ENCODE data around the gene DENND6A.
"Not testable (repeated sequence)": the region's sequence is repeated elsewhere in the genome, so short reads cannot be mapped to it uniquely, and the experiment has no call there.

Gene DENND6A

DNA sequence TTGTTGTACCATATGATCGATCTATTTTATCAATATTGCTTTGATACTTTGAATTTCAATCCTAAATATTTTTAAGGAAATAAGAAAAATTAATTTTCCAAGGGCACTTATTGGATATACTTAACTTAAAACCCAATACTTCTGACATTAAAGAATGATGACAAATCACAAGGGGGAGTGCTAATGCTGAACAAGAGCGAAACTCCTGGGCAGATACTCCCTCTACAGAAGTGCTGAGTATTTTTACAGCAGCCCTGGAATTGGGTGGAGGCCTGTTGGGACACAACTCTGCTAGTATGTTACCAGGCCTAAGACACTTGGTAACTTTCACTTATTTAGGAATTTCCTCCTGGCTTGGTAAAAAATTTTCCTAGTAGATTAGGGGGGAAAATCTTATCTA lies 46.2 kb downstream of the DENND6A start:
- Mint-ChIP-seq H3K27me3 (no peaks in the 10 kb centered on the region), H3K27ac (peak overlapping the region; percentile 36), H3K4me1 (ENCODE audit: low read depth) (peaks cover 16% of the 10 kb centered on the region), H3K4me3 (no peak overlapping the region), H3K9me3 (peaks cover 18% of the 10 kb centered on the region), H3K36me3 (ENCODE audit: low read depth) (peaks cover 92% of the 10 kb centered on the region)
- intact Hi-C loops (cut with micrococcal nuclease): loop anchor here (10.0 kb wide), 2 partner anchors 72 to 208 kb away; no protein-coding TSS in a partner anchor

DNA sequence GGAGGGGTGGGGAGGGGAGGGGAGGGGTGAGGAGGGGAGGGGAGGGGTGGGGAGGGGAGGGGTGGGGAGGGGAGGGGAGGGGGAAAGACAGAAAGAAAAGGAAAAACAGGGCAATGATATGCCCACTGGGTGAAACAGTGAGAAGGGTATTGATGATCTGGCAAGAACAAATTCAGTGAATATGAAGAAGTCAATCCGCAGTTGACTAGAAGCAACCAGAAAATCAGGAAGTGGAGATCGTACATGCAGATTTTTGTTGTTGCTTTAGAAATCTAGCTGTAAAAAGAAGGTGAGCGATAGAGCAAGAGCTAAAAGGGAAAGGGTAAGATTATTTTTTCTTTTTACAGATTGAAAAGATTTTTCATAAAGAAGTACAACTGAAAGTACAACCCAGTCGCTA lies 48.1 kb downstream of the DENND6A start:
- no peak overlapping the region for H3K27ac Mint-ChIP-seq
- peaks cover 91% of the 10 kb centered on the region for H3K36me3 Mint-ChIP-seq (ENCODE audit: low read depth)
- intact Hi-C loops (cut with micrococcal nuclease): loop anchor here (10.0 kb wide), 2 partner anchors 70 to 210 kb away; no protein-coding TSS in a partner anchor
- peaks cover 16% of the 10 kb centered on the region for H3K9me3 Mint-ChIP-seq
- H3K4me3 Mint-ChIP-seq: no peak overlapping the region
- H3K4me1 Mint-ChIP-seq (ENCODE audit: low read depth): peaks cover 16% of the 10 kb centered on the region
- H3K27me3 Mint-ChIP-seq: no peaks in the 10 kb centered on the region

DNA sequence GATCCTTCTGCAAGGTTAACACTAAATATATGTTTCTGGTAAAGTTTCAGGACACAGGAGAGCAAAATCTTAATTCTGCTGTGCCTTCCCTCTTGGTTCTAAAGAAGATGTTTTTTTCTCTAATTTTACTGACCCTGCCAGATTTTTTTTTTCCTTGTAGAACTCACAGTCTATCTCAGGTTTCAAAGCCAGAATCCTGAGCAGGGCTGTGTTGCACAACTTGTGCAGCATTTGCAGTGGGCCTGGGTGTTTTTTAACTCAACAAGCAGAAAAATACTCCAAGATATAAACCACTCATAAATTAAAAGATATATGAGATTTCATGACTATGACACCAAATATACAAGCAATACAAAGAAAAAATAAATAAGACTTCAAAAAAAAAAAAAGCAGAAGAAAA lies 55.5 kb downstream of the DENND6A start:
- no peaks in the 10 kb centered on the region for H3K27me3 Mint-ChIP-seq
- H3K27ac Mint-ChIP-seq: no peak overlapping the region
- no peaks in the 10 kb centered on the region for H3K9me3 Mint-ChIP-seq
- no peak overlapping the region for H3K4me3 Mint-ChIP-seq
- intact Hi-C loops (cut with micrococcal nuclease): no loop called here
- H3K36me3 Mint-ChIP-seq (ENCODE audit: low read depth): peaks cover 86% of the 10 kb centered on the region
- no peaks in the 10 kb centered on the region for H3K4me1 Mint-ChIP-seq (ENCODE audit: low read depth)

DNA sequence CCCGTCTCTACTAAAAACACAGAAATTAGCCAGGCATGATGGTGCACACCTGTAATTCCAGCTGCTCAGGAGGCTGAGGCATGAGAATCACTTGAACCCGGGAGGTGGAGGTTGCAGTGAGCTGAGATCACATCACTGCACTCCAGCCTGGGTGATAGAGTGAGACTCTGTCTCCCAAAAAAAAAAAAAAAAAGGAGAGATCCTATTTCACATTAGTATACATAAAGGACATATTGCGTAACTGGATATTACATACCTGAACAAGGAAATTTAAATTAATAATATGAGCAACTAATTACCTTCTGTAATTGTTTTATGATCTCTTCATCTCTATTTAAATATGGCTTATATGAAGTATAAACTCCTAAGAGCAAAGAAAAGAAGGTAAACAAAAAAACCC lies 58.6 kb downstream of the DENND6A start:
- H3K27me3 Mint-ChIP-seq; H3K4me1 Mint-ChIP-seq (ENCODE audit: low read depth); H3K9me3 Mint-ChIP-seq; H3K4me3 Mint-ChIP-seq; H3K27ac Mint-ChIP-seq; intact Hi-C loops (cut with micrococcal nuclease): not testable (repeated sequence)
- peaks cover 85% of the 10 kb centered on the region for H3K36me3 Mint-ChIP-seq (ENCODE audit: low read depth)

DNA sequence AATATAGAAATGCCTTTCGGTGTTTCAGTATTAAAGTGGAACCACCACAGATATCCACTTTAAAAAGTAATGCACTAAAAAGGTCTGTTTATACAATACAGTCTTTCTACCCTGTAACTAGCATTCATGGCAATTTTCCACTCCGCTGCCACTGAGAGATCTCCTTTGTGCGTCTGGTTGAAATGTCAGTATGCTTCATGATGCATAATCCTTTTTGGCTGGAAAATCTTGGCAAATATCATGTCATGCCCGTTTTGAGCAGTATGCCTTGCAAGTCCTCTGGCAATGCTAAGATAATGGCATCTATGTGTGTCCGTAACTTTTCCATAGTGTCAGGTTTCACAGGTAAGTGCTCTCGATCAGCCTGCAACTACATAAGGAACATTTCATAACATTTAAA lies 64.9 kb downstream of the DENND6A start:
- no peaks in the 10 kb centered on the region for H3K9me3 Mint-ChIP-seq
- no peaks in the 10 kb centered on the region for H3K27me3 Mint-ChIP-seq
- no peak overlapping the region for H3K4me3 Mint-ChIP-seq
- intact Hi-C loops (cut with micrococcal nuclease): no loop called here
- H3K36me3 Mint-ChIP-seq (ENCODE audit: low read depth): peaks cover 88% of the 10 kb centered on the region
- H3K4me1 Mint-ChIP-seq (ENCODE audit: low read depth): no peaks in the 10 kb centered on the region
- no peak overlapping the region for H3K27ac Mint-ChIP-seq

DNA sequence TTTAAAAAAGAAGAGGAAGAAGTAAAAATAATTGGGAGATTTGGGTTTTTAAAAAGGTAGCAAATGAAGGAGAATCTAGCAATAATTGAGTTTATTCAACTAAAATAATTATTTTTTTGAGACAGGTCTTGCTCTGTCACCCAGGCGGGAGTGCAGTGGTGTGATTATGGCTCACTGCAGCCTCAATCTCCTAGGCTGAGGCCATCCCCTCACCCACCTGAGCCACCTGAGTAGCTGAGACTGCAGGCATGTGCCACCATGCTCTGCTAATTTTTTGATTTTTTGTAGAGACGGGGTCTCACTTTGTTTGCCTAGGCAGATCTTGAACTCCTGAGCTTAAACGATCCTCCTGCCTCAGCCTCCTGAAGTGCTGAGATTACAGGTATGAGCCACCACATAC lies 68.1 kb downstream of the DENND6A start:
- intact Hi-C loops (cut with micrococcal nuclease): no loop called here
- H3K27me3 Mint-ChIP-seq: no peaks in the 10 kb centered on the region
- H3K9me3 Mint-ChIP-seq: no peaks in the 10 kb centered on the region
- no peak overlapping the region for H3K27ac Mint-ChIP-seq
- peaks cover 85% of the 10 kb centered on the region for H3K36me3 Mint-ChIP-seq (ENCODE audit: low read depth)
- H3K4me1 Mint-ChIP-seq (ENCODE audit: low read depth): no peaks in the 10 kb centered on the region
- no peak overlapping the region for H3K4me3 Mint-ChIP-seq

DNA sequence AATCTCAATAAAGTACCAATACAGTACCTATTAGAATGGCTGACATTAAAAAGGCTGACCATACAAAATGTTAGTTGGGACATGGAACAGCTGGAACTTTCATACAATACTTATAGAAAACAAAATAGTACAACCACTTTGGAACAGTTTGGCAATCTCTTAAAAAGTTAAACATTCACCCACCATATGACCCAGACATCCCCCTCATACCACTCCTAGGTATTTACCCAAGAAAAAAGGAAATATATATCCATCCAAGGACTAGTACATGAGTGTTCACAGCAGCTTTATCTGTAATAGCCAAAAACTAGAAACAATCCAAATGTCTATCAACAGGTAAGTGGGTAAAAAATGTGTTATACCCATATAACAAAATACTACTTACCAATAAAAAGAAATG lies 70.5 kb downstream of the DENND6A start:
- Mint-ChIP-seq H3K36me3 (ENCODE audit: low read depth) (peaks cover 75% of the 10 kb centered on the region), H3K4me1 (ENCODE audit: low read depth) (no peaks in the 10 kb centered on the region), H3K4me3 (no peak overlapping the region), H3K27ac (no peak overlapping the region), H3K9me3 (no peaks in the 10 kb centered on the region), H3K27me3 (no peaks in the 10 kb centered on the region)
- intact Hi-C loops (cut with micrococcal nuclease): no loop called here

DNA sequence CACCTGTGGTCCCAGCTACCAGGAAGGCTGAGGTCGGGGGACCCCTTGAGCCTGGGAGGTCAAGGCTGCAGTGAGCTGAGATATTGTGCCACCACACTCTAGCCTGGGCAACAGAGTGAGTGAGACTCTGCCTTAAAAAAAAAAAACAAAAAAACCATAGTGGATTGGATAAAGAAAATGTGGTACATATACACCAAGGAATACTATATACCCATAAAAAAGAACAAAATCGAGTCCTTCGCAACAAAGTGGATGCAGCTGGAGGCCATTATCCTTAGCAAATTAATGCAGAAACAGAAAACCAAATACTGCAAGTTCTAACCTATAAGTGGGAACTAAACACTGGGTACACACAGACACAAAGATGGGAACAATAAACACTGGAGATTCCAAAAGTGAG lies 75.1 kb downstream of the DENND6A start:
- intact Hi-C loops (cut with micrococcal nuclease): no loop called here
- no peak overlapping the region for H3K27ac Mint-ChIP-seq
- H3K9me3 Mint-ChIP-seq: no peaks in the 10 kb centered on the region
- no peak overlapping the region for H3K4me3 Mint-ChIP-seq
- no peaks in the 10 kb centered on the region for H3K27me3 Mint-ChIP-seq
- peaks cover 7% of the 10 kb centered on the region for H3K4me1 Mint-ChIP-seq (ENCODE audit: low read depth)
- peaks cover 39% of the 10 kb centered on the region for H3K36me3 Mint-ChIP-seq (ENCODE audit: low read depth)

DNA sequence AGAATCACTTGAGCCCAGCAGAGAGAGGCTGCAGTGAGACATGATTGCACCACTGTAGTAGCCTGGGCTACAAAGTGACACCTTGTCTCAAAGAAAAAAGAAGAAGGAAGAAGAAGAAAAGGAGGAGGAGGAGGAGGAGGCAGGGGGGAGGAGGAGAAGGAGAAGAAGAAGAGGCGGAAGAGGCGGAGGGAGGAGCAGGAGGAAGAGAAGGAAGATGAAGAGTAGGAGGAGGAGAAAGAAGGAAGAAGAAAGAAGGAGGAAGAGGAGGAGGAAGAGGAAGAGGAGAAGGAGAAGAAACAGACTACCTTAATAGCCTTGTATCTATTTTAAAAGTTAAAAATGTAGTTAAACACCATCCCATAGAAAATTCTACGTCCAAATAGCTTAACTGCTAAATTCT lies 76.6 kb downstream of the DENND6A start:
- H3K27ac Mint-ChIP-seq: no peak overlapping the region
- no peaks in the 10 kb centered on the region for H3K9me3 Mint-ChIP-seq
- intact Hi-C loops (cut with micrococcal nuclease): no loop called here
- no peak overlapping the region for H3K4me3 Mint-ChIP-seq
- peaks cover 29% of the 10 kb centered on the region for H3K36me3 Mint-ChIP-seq (ENCODE audit: low read depth)
- no peaks in the 10 kb centered on the region for H3K27me3 Mint-ChIP-seq
- H3K4me1 Mint-ChIP-seq (ENCODE audit: low read depth): peaks cover 7% of the 10 kb centered on the region

DNA sequence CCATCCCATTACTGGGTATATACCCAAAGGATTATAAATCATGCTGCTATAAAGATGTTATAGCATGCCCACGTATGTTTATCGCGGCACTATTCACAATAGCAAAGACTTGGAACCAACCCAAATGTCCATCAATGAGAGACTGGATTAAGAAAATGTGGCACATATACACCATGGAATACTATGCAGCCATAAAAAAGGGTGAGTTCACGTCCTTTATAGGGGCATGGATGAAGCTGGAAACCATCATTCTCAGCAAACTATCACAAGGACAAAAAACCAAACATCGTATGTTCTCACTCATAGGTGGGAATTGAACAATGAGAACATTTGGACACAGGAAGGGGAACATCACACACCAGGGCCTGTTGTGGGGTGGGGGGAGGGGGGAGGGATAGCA lies 81.0 kb downstream of the DENND6A start:
- H3K27ac Mint-ChIP-seq; H3K27me3 Mint-ChIP-seq; intact Hi-C loops (cut with micrococcal nuclease); H3K4me3 Mint-ChIP-seq: not testable (repeated sequence)
- H3K4me1 Mint-ChIP-seq (ENCODE audit: low read depth): peaks cover 15% of the 10 kb centered on the region
- H3K9me3 Mint-ChIP-seq: peaks cover 19% of the 10 kb centered on the region
- peaks cover 45% of the 10 kb centered on the region for H3K36me3 Mint-ChIP-seq (ENCODE audit: low read depth)

DNA sequence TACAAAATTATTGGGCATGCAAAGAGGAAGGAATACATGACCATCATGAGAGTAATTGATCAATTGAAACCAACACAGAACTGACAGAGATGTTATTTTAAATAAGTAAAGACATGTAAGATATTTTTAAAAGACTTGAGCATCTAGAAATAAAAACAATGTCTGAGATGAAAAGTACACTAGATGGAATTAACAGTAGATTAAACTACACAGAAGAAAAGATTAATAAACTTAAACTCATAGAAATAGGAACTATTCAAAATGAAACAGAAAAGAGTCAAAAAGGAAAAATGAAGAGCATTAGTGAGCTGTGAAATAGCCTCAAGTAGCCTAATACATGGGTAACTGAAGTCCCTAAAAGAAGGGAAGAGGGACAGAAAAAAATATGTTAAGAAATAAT lies 87.2 kb downstream of the DENND6A start:
- H3K36me3 Mint-ChIP-seq (ENCODE audit: low read depth): peaks cover 63% of the 10 kb centered on the region

DNA sequence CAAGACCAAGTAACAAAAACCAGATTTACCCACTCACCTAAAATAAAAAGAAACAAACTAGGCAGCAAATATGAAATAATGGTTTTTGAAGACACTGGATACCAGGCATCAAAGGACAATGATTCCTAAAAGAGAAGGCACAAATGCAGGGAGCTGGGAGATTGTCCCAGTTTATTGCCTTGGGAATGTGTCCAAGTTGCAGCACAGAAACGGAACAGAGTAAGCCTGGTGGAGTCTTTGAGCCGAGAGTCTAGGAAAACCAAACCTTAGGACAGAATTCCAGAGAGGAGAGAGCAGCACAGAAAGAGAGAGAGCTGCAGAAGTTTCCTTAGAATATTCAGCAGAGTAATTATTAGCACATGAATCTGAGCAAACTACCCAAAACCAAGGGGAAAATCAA lies 87.9 kb downstream of the DENND6A start:
- Mint-ChIP-seq H3K4me1 (ENCODE audit: low read depth) (peaks cover 8% of the 10 kb centered on the region), H3K36me3 (ENCODE audit: low read depth) (peaks cover 56% of the 10 kb centered on the region), H3K27ac (no peak overlapping the region)

More for the DNA sequence above, 87.2 kb downstream of the DENND6A start:
- H3K27ac Mint-ChIP-seq: no peak overlapping the region
- no peaks in the 10 kb centered on the region for H3K27me3 Mint-ChIP-seq
- H3K9me3 Mint-ChIP-seq: peaks cover 19% of the 10 kb centered on the region
- peaks cover 8% of the 10 kb centered on the region for H3K4me1 Mint-ChIP-seq (ENCODE audit: low read depth)
- H3K4me3 Mint-ChIP-seq: no peak overlapping the region
- intact Hi-C loops (cut with micrococcal nuclease): no loop called here

DNA sequence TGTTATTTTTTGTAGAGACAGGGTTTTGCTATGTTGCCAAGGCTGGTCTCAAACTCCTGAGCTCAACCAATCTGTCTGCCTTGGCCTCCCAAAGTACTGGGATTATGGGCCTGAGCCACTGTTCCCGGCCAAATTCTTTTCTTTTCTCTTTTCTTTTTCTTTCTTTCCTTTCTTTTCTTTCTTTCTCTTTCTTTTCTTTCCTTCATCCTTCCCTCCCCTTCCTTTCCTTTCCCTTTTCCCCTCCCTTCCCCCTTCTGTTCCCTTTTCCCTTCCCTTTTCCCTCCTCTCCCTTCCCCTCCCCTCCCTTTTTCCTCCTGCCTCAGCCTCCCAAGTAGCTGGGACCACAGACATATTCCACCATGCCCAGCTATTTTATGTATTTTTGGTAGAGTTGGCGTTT lies 92.7 kb downstream of the DENND6A start:
- Mint-ChIP-seq H3K27me3 (no peaks in the 10 kb centered on the region), H3K36me3 (ENCODE audit: low read depth) (peaks cover 32% of the 10 kb centered on the region), H3K4me1 (ENCODE audit: low read depth) (peaks cover 16% of the 10 kb centered on the region), H3K27ac (no peak overlapping the region), H3K9me3 (no peaks in the 10 kb centered on the region), H3K4me3 (no peak overlapping the region)
- intact Hi-C loops (cut with micrococcal nuclease): no loop called here

More for the DNA sequence above, 87.9 kb downstream of the DENND6A start:
- Mint-ChIP-seq H3K4me3 (no peak overlapping the region), H3K9me3 (peaks cover 19% of the 10 kb centered on the region), H3K27me3 (no peaks in the 10 kb centered on the region)
- intact Hi-C loops (cut with micrococcal nuclease): no loop called here

DNA sequence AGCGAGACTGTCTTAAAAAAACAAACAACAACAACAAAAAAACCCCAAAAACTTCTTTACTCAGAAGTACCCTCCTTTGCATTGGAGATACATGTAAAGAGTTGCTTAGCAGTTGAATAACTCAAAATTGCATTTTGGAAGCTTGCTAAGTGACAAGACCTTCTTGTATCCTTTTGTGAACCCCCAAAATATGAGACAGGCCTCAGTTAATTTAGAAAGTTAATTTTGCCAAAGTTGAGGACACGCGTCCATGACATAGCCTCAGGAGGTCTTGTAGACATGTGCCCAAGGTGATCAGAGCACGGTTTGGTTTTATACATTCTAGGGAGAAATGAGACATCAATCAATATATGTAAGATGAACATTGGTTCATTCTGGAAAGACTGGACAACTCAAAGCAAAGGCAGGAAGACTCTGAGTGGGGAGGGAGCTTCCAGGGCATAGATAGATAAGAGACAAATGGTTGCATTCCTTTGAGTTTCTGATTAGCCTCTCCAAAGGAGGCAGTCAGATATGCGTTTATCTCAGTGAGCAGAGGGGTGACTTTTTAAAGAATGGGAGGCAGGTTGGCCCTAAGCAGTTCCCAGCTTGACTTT lies 94.0 kb downstream of the DENND6A start:
- H3K36me3 Mint-ChIP-seq (ENCODE audit: low read depth): peaks cover 35% of the 10 kb centered on the region
- H3K27me3 Mint-ChIP-seq: no peaks in the 10 kb centered on the region

More for the DNA sequence above, 94.0 kb downstream of the DENND6A start:
- peak overlapping the region; percentile 92 for H3K27ac Mint-ChIP-seq
- intact Hi-C loops (cut with micrococcal nuclease): no loop called here
- H3K9me3 Mint-ChIP-seq: no peaks in the 10 kb centered on the region
- peak overlapping the region; percentile 86 for H3K4me3 Mint-ChIP-seq
- peaks cover 26% of the 10 kb centered on the region for H3K4me1 Mint-ChIP-seq (ENCODE audit: low read depth)

Measured in dendritic cell treated with granulocyte-macrophage colony-stimulating factor and Interleukin-4, amounts not matched to agents 40 ng/mL and 50 ng/mL, for 4 days (primary cell).